K562 (cell line): ENCODE data around the gene CTNNA3.

ENCODE experiments used
- TF ChIP-seq, protein P1 (sequence below), 2 experiments: fragments of 450-650 bp; IDR thresholded peaks; 2 replicates each; pipeline ENCODE4 v1.6.1; 2016; ENCODE audit warnings: mild to moderate bottlenecking in 2 of 2, borderline replicate concordance in 1 of 2, low read depth in 1 of 2, moderate library complexity in 1 of 2
- TF ChIP-seq, protein P2 (sequence below), 3 experiments: IDR thresholded peaks in 2 of 3; conservative IDR thresholded peaks in 1 of 3; 2 replicates each; pipeline ENCODE4 v1.5.1; 2011 to 2012; ENCODE audit warnings: low read length in 3 of 3, mild to moderate bottlenecking in 3 of 3, control low read depth in 2 of 3, improper control_type of control experiment in 1 of 3, inconsistent platforms in 1 of 3, low read depth in 1 of 3, mixed read lengths in 1 of 3, moderate library complexity in 1 of 3; ENCODE audit not compliant: insufficient read depth in 2 of 3

DNA sequence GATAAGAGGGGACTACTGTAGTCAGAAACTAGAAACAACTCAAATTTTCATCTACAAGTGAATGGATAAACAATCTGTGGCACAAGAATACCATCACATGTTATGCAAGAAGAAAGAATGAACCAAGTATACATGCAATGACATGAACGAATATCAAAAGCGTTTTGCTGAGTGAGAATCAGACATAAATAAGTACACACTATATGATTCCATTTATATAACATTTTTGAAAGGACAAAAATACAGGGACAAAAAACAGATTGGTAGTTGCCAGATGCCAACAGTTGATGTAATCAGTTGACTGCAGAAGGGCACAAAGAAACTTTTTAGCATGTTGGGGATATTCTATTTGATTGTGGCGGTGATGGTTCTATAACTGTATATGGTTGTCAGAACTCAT is 33.6 kb downstream of the CTNNA3 start:
- TF ChIP-seq, protein P1, sequence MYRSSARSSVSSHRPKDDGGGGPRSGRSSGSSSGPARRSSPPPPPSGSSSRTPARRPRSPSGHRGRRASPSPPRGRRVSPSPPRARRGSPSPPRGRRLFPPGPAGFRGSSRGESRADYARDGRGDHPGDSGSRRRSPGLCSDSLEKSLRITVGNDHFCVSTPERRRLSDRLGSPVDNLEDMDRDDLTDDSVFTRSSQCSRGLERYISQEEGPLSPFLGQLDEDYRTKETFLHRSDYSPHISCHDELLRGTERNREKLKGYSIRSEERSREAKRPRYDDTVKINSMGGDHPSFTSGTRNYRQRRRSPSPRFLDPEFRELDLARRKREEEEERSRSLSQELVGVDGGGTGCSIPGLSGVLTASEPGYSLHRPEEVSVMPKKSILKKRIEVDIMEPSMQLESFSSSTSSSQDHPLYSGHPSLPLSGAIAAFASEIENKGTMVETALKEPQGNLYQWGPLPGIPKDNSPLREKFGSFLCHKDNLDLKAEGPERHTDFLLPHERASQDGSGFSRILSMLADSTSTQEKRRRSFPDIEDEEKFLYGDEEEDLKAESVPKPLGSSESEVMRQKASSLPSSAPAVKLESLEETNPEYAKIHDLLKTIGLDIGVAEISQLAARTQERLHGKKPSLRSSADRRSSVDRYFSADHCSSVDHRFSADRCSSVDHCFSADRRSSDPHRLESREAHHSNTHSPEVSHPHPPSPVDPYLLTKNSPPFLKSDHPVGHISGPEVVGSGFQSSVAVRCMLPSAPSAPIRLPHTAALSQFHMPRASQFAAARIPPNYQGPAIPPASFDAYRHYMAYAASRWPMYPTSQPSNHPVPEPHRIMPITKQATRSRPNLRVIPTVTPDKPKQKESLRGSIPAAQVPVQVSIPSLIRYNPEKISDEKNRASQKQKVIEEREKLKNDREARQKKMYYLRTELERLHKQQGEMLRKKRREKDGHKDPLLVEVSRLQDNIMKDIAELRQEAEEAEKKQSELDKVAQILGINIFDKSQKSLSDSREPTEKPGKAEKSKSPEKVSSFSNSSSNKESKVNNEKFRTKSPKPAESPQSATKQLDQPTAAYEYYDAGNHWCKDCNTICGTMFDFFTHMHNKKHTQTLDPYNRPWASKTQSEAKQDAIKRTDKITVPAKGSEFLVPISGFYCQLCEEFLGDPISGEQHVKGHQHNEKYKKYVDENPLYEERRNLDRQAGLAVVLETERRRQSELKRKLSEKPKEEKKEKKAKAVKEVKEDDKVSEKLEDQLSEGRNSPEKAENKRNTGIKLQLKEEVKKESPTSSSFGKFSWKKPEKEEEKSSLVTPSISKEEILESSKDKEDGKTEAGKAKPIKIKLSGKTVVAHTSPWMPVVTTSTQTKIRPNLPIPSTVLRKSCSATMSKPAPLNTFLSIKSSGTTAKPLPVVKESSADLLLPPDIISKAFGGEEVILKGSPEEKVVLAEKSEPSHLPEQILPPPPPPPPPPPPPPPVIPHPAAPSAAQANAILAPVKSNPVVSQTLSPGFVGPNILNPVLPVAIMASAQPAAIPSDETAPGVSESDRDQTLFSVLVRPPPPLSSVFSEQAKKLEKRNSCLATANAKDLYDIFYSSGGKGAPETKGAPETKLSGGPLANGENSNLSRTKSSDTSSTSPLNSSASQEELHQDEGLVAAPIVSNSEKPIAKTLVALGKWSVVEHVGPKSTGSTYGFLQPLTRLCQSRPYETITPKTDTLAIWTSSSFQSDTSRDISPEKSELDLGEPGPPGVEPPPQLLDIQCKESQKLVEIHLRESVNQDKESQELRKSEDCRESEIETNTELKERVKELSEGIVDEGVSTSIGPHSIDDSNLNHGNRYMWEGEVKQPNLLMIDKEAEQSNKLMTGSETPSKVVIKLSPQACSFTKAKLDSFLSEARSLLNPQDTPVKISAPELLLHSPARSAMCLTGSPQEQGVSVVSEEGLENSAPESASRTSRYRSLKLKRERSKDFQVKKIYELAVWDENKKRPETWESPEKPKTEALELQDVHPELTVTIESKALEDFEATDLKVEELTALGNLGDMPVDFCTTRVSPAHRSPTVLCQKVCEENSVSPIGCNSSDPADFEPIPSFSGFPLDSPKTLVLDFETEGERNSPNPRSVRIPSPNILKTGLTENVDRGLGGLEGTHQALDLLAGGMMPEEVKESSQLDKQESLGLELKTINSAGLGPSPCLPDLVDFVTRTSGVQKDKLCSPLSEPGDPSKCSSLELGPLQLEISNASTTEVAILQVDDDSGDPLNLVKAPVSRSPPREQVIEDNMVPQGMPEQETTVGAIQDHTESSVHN (IDR thresholded peaks at IDR 0.05; ENCODE audit: borderline replicate concordance in 1 of 2, low read depth in 1 of 2) = no peak
- TF ChIP-seq, protein P2, sequence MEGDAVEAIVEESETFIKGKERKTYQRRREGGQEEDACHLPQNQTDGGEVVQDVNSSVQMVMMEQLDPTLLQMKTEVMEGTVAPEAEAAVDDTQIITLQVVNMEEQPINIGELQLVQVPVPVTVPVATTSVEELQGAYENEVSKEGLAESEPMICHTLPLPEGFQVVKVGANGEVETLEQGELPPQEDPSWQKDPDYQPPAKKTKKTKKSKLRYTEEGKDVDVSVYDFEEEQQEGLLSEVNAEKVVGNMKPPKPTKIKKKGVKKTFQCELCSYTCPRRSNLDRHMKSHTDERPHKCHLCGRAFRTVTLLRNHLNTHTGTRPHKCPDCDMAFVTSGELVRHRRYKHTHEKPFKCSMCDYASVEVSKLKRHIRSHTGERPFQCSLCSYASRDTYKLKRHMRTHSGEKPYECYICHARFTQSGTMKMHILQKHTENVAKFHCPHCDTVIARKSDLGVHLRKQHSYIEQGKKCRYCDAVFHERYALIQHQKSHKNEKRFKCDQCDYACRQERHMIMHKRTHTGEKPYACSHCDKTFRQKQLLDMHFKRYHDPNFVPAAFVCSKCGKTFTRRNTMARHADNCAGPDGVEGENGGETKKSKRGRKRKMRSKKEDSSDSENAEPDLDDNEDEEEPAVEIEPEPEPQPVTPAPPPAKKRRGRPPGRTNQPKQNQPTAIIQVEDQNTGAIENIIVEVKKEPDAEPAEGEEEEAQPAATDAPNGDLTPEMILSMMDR (IDR thresholded peaks at IDR 0.05 in 2 of 3, conservative IDR thresholded peaks at IDR 0.05 in 1 of 3; ENCODE audit: insufficient read depth in 2 of 3, low read depth in 1 of 3, low read length in 3 of 3) = no peak
